K562 (cell line): ENCODE measurements around the gene SDHAF1. TPM values are rescaled to one million over a fixed set of nuclear protein-coding genes. Genes with fewer than 3 reads are reported as not detected.

Source experiments
- ARNT ChIP-seq, 2 experiments: fragments of 450-650 bp; IDR thresholded peaks; 2 replicates each; pipeline ENCODE4 v1.6.1; 2016; ENCODE audit warnings: mild to moderate bottlenecking in 1 of 2
- JUNB ChIP-seq: fragments of 450-650 bp; formaldehyde crosslinking; conservative IDR thresholded peaks from 2 replicates; pipeline ENCODE4 v1.4.0; 2020; ENCODE audit warnings: mild to moderate bottlenecking
- MAFK ChIP-seq: IDR thresholded peaks from 2 replicates; pipeline ENCODE4 v1.6.1; 2011; ENCODE audit warnings: low read length, improper control_type of control experiment
- MECOM ChIP-seq: fragments of 250-450 bp; sonication (Bioruptor Pico); IDR thresholded peaks from 2 replicates; pipeline ENCODE4 v1.8.0; 2022; ENCODE audit warnings: inconsistent platforms
- PHB2 ChIP-seq: fragments of 450-650 bp; IDR thresholded peaks from 2 replicates; pipeline ENCODE4 v1.6.1; 2017; ENCODE audit warnings: low read depth
- TAF15 ChIP-seq: fragments of 200-400 bp; formaldehyde crosslinking; IDR thresholded peaks from 2 replicates; pipeline ENCODE4 v1.6.1; 2017; ENCODE audit warnings: mild to moderate bottlenecking, low read depth, low read length, moderate library complexity
- XRCC5 ChIP-seq: fragments of 200-400 bp; formaldehyde crosslinking; IDR thresholded peaks from 2 replicates; pipeline ENCODE4 v1.6.1; 2017; ENCODE audit warnings: low read depth, mild to moderate bottlenecking, low read length
- ZKSCAN8 ChIP-seq: fragments of 200-800 bp; sonication (Bioruptor generic); IDR thresholded peaks from 2 replicates; pipeline ENCODE4 v1.6.1; 2016; ENCODE audit warnings: missing genetic modification characterization, missing compliant biosample characterization
- polyA plus RNA-seq, 8 experiments: library from polyadenylated mRNA; depleted of rRNA in 4 of 8; stranded (reverse) in 5 of 8; unstranded in 3 of 8; fragments of >200 nt; fragmentation: Nextera tagmentation in 2 of 8; fragmentation: Illumina TruSeq in 1 of 8; extraction: Ambion mirVana in 2 of 8; extraction: Trizol in 1 of 8; gene quantifications; 2 replicates each; pipeline versions ENCODE4 v1.2.1 to v1.2.3, GENCODE V29; 2011 to 2014; ENCODE audit warnings: inconsistent platforms in 1 of 8, missing spikeins in 1 of 8
- total RNA-seq, 7 experiments: library from RNA; depleted of rRNA in 6 of 7; stranded (reverse); fragments of >200 nt in 6 of 7; fragmentation: Illumina TruSeq in 2 of 7; extraction: Trizol in 2 of 7; gene quantifications; 2 replicates each; pipeline versions ENCODE4 v1.2.1 to v1.2.3, GENCODE V29; 2011 to 2021; ENCODE audit warnings: low replicate concordance in 1 of 7
- TF ChIP-seq, protein P1 (sequence below), 2 experiments: fragments of 450-650 bp; IDR thresholded peaks; 2 replicates each; pipeline ENCODE4 v1.6.1; 2016; ENCODE audit warnings: mild to moderate bottlenecking in 2 of 2, borderline replicate concordance in 1 of 2, low read depth in 1 of 2, moderate library complexity in 1 of 2
- TF ChIP-seq, protein P2 (sequence below), 2 experiments: fragments of 250-450 bp in 1 of 2; fragments of 450-650 bp in 1 of 2; sonication (Bioruptor Pico) in 1 of 2; IDR thresholded peaks; 2 replicates each; pipeline versions ENCODE4 v1.6.1 to v1.8.0; 2016 to 2021; ENCODE audit warnings: mild to moderate bottlenecking in 2 of 2, moderate library complexity in 2 of 2, missing compliant biosample characterization in 1 of 2, missing genetic modification characterization in 1 of 2

Gene SDHAF1
- total and polyA plus RNA-seq, 9 of the 15 experiments (the other 6 are each of a cell fraction or from before 2014, with no cell fraction given): 0.42 to 55.7 (median 18.8) TPM

- TF ChIP-seq, protein P1, sequence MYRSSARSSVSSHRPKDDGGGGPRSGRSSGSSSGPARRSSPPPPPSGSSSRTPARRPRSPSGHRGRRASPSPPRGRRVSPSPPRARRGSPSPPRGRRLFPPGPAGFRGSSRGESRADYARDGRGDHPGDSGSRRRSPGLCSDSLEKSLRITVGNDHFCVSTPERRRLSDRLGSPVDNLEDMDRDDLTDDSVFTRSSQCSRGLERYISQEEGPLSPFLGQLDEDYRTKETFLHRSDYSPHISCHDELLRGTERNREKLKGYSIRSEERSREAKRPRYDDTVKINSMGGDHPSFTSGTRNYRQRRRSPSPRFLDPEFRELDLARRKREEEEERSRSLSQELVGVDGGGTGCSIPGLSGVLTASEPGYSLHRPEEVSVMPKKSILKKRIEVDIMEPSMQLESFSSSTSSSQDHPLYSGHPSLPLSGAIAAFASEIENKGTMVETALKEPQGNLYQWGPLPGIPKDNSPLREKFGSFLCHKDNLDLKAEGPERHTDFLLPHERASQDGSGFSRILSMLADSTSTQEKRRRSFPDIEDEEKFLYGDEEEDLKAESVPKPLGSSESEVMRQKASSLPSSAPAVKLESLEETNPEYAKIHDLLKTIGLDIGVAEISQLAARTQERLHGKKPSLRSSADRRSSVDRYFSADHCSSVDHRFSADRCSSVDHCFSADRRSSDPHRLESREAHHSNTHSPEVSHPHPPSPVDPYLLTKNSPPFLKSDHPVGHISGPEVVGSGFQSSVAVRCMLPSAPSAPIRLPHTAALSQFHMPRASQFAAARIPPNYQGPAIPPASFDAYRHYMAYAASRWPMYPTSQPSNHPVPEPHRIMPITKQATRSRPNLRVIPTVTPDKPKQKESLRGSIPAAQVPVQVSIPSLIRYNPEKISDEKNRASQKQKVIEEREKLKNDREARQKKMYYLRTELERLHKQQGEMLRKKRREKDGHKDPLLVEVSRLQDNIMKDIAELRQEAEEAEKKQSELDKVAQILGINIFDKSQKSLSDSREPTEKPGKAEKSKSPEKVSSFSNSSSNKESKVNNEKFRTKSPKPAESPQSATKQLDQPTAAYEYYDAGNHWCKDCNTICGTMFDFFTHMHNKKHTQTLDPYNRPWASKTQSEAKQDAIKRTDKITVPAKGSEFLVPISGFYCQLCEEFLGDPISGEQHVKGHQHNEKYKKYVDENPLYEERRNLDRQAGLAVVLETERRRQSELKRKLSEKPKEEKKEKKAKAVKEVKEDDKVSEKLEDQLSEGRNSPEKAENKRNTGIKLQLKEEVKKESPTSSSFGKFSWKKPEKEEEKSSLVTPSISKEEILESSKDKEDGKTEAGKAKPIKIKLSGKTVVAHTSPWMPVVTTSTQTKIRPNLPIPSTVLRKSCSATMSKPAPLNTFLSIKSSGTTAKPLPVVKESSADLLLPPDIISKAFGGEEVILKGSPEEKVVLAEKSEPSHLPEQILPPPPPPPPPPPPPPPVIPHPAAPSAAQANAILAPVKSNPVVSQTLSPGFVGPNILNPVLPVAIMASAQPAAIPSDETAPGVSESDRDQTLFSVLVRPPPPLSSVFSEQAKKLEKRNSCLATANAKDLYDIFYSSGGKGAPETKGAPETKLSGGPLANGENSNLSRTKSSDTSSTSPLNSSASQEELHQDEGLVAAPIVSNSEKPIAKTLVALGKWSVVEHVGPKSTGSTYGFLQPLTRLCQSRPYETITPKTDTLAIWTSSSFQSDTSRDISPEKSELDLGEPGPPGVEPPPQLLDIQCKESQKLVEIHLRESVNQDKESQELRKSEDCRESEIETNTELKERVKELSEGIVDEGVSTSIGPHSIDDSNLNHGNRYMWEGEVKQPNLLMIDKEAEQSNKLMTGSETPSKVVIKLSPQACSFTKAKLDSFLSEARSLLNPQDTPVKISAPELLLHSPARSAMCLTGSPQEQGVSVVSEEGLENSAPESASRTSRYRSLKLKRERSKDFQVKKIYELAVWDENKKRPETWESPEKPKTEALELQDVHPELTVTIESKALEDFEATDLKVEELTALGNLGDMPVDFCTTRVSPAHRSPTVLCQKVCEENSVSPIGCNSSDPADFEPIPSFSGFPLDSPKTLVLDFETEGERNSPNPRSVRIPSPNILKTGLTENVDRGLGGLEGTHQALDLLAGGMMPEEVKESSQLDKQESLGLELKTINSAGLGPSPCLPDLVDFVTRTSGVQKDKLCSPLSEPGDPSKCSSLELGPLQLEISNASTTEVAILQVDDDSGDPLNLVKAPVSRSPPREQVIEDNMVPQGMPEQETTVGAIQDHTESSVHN (IDR thresholded peaks at IDR 0.05; ENCODE audit: borderline replicate concordance in 1 of 2, low read depth in 1 of 2): no peak
- TF ChIP-seq, protein P2, sequence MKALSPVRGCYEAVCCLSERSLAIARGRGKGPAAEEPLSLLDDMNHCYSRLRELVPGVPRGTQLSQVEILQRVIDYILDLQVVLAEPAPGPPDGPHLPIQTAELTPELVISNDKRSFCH (CRISPR knock-in tag; IDR thresholded peaks at IDR 0.05): no peak
- TF ChIP-seq, protein P2 (tag; IDR thresholded peaks at IDR 0.05): no peak
- TF ChIP-seq MECOM (CRISPR knock-in tag): no peak
- no peak for TF ChIP-seq JUNB
- no peak for TF ChIP-seq ZKSCAN8 (CRISPR knock-in tag)
- TF ChIP-seq XRCC5: no peak
- TF ChIP-seq TAF15: no peak
- no peak for TF ChIP-seq PHB2
- no peak for TF ChIP-seq ARNT (IDR thresholded peaks at IDR 0.05)
- no peak for TF ChIP-seq MAFK
Observed at GRCh38 chr19:36009633-36010379, 14.8 kb downstream of the SDHAF1 start (continued).
